Measurements from ENCODE around the gene STARD10.
"Not testable (repeated sequence)": the region's sequence is repeated elsewhere in the genome, so short reads cannot be mapped to it uniquely, and the experiment has no call there.

STARD10 gene

GRCh38 chr11:72826191-72826941 lies 32.5 kb upstream of the STARD10 start:
- DNase-seq (ENCODE audit: low read depth in 2 of 2): no peak

- DNase-seq (ENCODE audit: low read depth in 2 of 2): no peak
These were observed 31.8 kb upstream of the STARD10 start for GRCh38 chr11:72825661-72826060.

GRCh38 chr11:72824811-72825505 lies 31.1 kb upstream of the STARD10 start:
- no peak for DNase-seq (ENCODE audit: low read depth in 2 of 2)

- DNase-seq (ENCODE audit: low read depth in 2 of 2): no peak
These were observed 30.2 kb upstream of the STARD10 start for GRCh38 chr11:72824020-72824419.

- no peak for DNase-seq (ENCODE audit: low read depth in 2 of 2)
These were observed 29.4 kb upstream of the STARD10 start for GRCh38 chr11:72823105-72823804.

- DNase-seq (ENCODE audit: low read depth in 2 of 2): peak; percentile 69 to 89
These were observed 28.3 kb upstream of the STARD10 start for GRCh38 chr11:72821920-72822799.

GRCh38 chr11:72821221-72821919 lies 27.5 kb upstream of the STARD10 start:
- no peak for DNase-seq (ENCODE audit: low read depth in 2 of 2)

GRCh38 chr11:72820439-72821139 lies 26.7 kb upstream of the STARD10 start:
- no peak for DNase-seq (ENCODE audit: low read depth in 2 of 2)

GRCh38 chr11:72818971-72819370 lies 25.1 kb upstream of the STARD10 start:
- DNase-seq (ENCODE audit: low read depth in 2 of 2): no peak

GRCh38 chr11:72817966-72818365 lies 24.1 kb upstream of the STARD10 start:
- no peak for DNase-seq (ENCODE audit: low read depth in 2 of 2)

GRCh38 chr11:72816404-72816990 lies 22.6 kb upstream of the STARD10 start:
- DNase-seq (ENCODE audit: low read depth in 2 of 2): no peak

- DNase-seq (ENCODE audit: low read depth in 2 of 2): no peak
These were observed 21.3 kb upstream of the STARD10 start for GRCh38 chr11:72815110-72815618.

- DNase-seq (ENCODE audit: low read depth in 2 of 2): peak; percentile 79 to 82
These were observed 20.7 kb upstream of the STARD10 start, which contains the start of gene ATG16L2 for GRCh38 chr11:72814286-72815109. TSS of gene ATG16L2 (plus strand) at chr11:72814411. CDS start at chr11:72814446, 35 bp downstream.

- DNase-seq (ENCODE audit: low read depth in 2 of 2): peak; percentile 68 to 70
These were observed 20.0 kb upstream of the STARD10 start for GRCh38 chr11:72813740-72814285.

- DNase-seq (ENCODE audit: low read depth in 2 of 2): peak; percentile 50 to 59
These were observed 19.3 kb upstream of the STARD10 start for GRCh38 chr11:72812967-72813739.

GRCh38 chr11:72812604-72812966 lies 18.7 kb upstream of the STARD10 start:
- DNase-seq (ENCODE audit: low read depth in 2 of 2): no peak

- not testable (repeated sequence) for DNase-seq (ENCODE audit: low read depth in 2 of 2)
These were observed 17.8 kb upstream of the STARD10 start for GRCh38 chr11:72811686-72812085.

GRCh38 chr11:72808331-72808798 lies 14.5 kb upstream of the STARD10 start:
- DNase-seq (ENCODE audit: low read depth in 2 of 2): no peak

Data from activated CD4-positive, alpha-beta T cell treated with anti-CD3 and anti-CD28 coated beads for 24 hours (primary cell).